Right lung (tissue), 5 donors: ENCODE measurements around the gene PTPRO. TPM values are rescaled to one million over a fixed set of nuclear protein-coding genes. Genes with fewer than 3 reads are reported as not detected.
A peak's percentile ranks its signal among the peaks of the same experiment; 100 is the strongest.
"Not testable (repeated sequence)": the region's sequence is repeated elsewhere in the genome, so short reads cannot be mapped to it uniquely, and the experiment has no call there.

Source experiments
- DNase-seq, 2 donors: peaks; one replicate each; pipeline ENCODE4 v3.0.0-alpha.2; 2013
- polyA plus RNA-seq, 5 donors: library from polyadenylated mRNA; unstranded; fragments of 120-200 nt; gene quantifications; one replicate each; pipeline versions ENCODE4 v1.2.1 to v1.2.3, GENCODE V29; 2013; ENCODE audit warnings: inconsistent platforms in 1 of 5, low replicate concordance in 1 of 5; ENCODE audit not compliant: insufficient read length in 5 of 5, insufficient read depth in 1 of 5

PTPRO gene
- polyA plus RNA-seq, 5 donors: 0.91 to 2.2 (median 1.5) TPM

- no peak for DNase-seq
These were observed 279.9 kb downstream of the PTPRO start for GRCh38 chr12:15602051-15602672.

GRCh38 chr12:15603474-15604085 lies 281.3 kb downstream of the PTPRO start:
- DNase-seq: peak; percentile 23 to 36

GRCh38 chr12:15605881-15606590 lies 283.7 kb downstream of the PTPRO start:
- no peak for DNase-seq

- no peak for DNase-seq
These were observed 286.1 kb downstream of the PTPRO start for GRCh38 chr12:15608406-15608805.

- no peak for DNase-seq
These were observed 286.6 kb downstream of the PTPRO start for GRCh38 chr12:15608941-15609340.

- DNase-seq: no peak
These were observed 291.7 kb downstream of the PTPRO start for GRCh38 chr12:15613981-15614380.

- DNase-seq: not testable (repeated sequence)
These were observed 294.2 kb downstream of the PTPRO start for GRCh38 chr12:15616495-15616894.

- no peak for DNase-seq
These were observed 298.6 kb downstream of the PTPRO start for GRCh38 chr12:15620741-15621539.

- no peak for DNase-seq
These were observed 302.8 kb downstream of the PTPRO start for GRCh38 chr12:15625075-15625474.

- no peak for DNase-seq
These were observed 306.0 kb downstream of the PTPRO start for GRCh38 chr12:15627995-15628945.

- DNase-seq: peak in 1 of 2 donors; percentile 10
These were observed 306.8 kb downstream of the PTPRO start for GRCh38 chr12:15629108-15629507.

GRCh38 chr12:15629761-15630160 lies 307.5 kb downstream of the PTPRO start:
- DNase-seq: no peak

GRCh38 chr12:15631007-15631715 lies 308.9 kb downstream of the PTPRO start:
- no peak for DNase-seq

GRCh38 chr12:15632708-15633107 lies 310.4 kb downstream of the PTPRO start:
- no peak for DNase-seq

GRCh38 chr12:15633201-15633600 lies 310.9 kb downstream of the PTPRO start:
- no peak for DNase-seq

- no peak for DNase-seq
These were observed 311.8 kb downstream of the PTPRO start for GRCh38 chr12:15634010-15634683.

- DNase-seq: no peak
These were observed 314.0 kb downstream of the PTPRO start for GRCh38 chr12:15636060-15636890.

- no peak for DNase-seq
These were observed 315.9 kb downstream of the PTPRO start for GRCh38 chr12:15638231-15638630.

- no peak for DNase-seq
These were observed 322.4 kb downstream of the PTPRO start for GRCh38 chr12:15644700-15645099.
